HL-60/S4 treated with phorbol 12-myristate 13-acetate at 8.2 ng/mL for 4 days and 3 days (cell line): Measurements from ENCODE around the gene RBP7.

Experiments
- in situ Hi-C: fragments of 300-500 bp; cut with MboI; formaldehyde crosslinking; loops from 2 replicates; pipeline ENCODE4 v1.15.0; 2022; ENCODE audit warnings: low sequenced_read_pairs

Gene RBP7

DNA sequence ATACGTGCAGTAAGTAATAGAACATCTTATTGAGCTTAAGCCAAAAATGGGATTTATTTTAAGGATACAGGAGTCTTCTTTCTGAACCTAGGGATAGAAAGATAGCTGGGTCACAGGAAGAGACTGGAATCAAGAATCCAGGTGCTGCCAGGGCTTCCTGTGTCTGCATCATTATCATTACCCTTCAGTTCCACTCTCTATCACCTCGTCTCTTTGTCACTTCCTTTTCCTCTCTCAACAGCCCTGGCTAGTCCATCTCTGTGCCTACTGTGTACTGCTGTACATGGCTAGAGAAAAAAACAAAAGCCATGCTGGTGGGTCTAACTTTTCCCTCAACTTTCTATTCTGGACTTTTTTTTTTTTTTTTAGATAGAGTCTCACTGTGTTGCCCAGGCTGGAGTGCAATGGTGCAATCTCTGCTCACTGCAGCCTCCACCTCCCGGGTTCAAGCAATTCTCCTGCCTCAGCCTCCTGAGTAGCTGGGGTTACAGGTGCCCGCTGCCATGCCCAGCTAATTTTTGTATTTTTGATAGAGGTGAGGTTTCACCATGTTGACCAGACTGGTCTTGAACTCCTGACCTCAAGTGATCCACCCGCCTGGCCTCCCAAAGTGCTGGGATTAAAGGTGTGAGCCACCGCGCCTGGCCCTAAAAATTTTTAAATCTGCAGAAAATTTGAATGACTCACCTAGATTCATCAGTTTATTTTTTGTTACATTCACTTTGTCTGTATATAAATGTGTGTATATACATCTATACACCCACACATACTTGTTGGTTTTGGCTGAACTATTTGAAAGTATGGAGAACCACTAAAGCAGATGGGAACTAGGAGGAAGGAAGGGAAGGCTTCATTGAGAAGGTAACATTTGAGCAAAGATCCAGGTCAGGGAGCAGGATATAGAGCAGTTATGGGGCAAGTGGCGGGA lies 67.7 kb downstream of the RBP7 start:
- in situ Hi-C loops = no loop called here

DNA sequence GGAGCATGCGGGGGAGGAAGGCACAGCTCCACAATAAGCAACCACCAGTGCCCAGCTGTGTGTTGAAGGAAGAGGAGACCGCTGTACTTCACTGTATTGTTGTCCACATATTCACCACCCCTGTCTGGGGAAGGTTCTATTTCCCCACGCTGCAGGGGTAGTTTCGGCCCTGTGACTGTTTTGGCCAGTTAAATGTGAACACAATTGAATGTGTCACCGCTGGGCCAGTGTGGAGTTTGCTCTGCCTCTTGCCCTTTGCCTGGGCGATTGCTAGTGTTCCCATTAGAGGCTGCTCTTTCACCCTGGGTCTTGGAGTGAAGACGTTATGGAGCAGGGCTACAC lies 68.3 kb downstream of the RBP7 start:
- in situ Hi-C loops = no loop called here
